K562 (cell line): ENCODE data around the gene LEPROT. TPM values are rescaled to one million over a fixed set of nuclear protein-coding genes. Genes with fewer than 3 reads are reported as not detected.

Source experiments
- ATF7 ChIP-seq: fragments of 450-650 bp; IDR thresholded peaks from 2 replicates; pipeline ENCODE4 v1.7.1; 2014; ENCODE audit warnings: mild to moderate bottlenecking, moderate library complexity
- FOXA3 ChIP-seq, 2 experiments: fragments of 450-650 bp in 1 of 2; sonication (generic) in 1 of 2; formaldehyde crosslinking; IDR thresholded peaks in 1 of 2; conservative IDR thresholded peaks in 1 of 2; 2 replicates each; pipeline versions ENCODE4 v1.4.0 to v1.8.0; 2020 to 2022; ENCODE audit warnings: mild to moderate bottlenecking in 2 of 2, missing genetic modification reagents in 1 of 2
- HDGF ChIP-seq: fragments of 450-650 bp; IDR thresholded peaks from 2 replicates; pipeline ENCODE4 v1.6.1; 2016
- HIVEP1 ChIP-seq: fragments of 250-450 bp; sonication (Bioruptor Pico); IDR thresholded peaks from 2 replicates; pipeline ENCODE4 v1.4.0; 2020; ENCODE audit warnings: mild to moderate bottlenecking
- IRF9 ChIP-seq: fragments of 450-650 bp; IDR thresholded peaks from 2 replicates; pipeline ENCODE4 v1.6.1; 2016; ENCODE audit warnings: missing biosample characterization, missing genetic modification characterization
- KLF6 ChIP-seq: fragments of 250-450 bp; sonication (Bioruptor Pico); IDR thresholded peaks from 2 replicates; pipeline ENCODE4 v1.4.0; 2020; ENCODE audit warnings: mild to moderate bottlenecking, moderate library complexity, borderline replicate concordance
- MITF ChIP-seq: IDR thresholded peaks from 2 replicates; pipeline ENCODE4 v1.6.1; 2014; ENCODE audit warnings: antibody characterized with exemption
- PYGO2 ChIP-seq: fragments of 450-650 bp; IDR thresholded peaks from 2 replicates; pipeline ENCODE4 v1.6.1; 2016; ENCODE audit warnings: mild to moderate bottlenecking, missing genetic modification characterization, moderate library complexity, missing compliant biosample characterization
- SRSF3 ChIP-seq: fragments of 200-400 bp; formaldehyde crosslinking; IDR thresholded peaks from 2 replicates; pipeline ENCODE4 v1.6.1; 2016; ENCODE audit warnings: mild to moderate bottlenecking, low read length, moderate library complexity; ENCODE audit not compliant: insufficient read depth
- STAT5B ChIP-seq: fragments of 250-450 bp; sonication (Bioruptor Pico); IDR thresholded peaks from 2 replicates; pipeline ENCODE4 v1.8.0; 2021; ENCODE audit warnings: mild to moderate bottlenecking, inconsistent platforms
- STAT6 ChIP-seq: sonication (generic); formaldehyde crosslinking; IDR thresholded peaks from 2 replicates; pipeline ENCODE4 v1.8.1; 2023; ENCODE audit warnings: mild to moderate bottlenecking, missing genetic modification reagents
- TFE3 ChIP-seq: fragments of 450-650 bp; formaldehyde crosslinking; IDR thresholded peaks from 2 replicates; pipeline ENCODE4 v1.4.0; 2020; ENCODE audit warnings: mild to moderate bottlenecking, mixed read lengths
- TSHZ1 ChIP-seq: fragments of 250-450 bp; sonication (Bioruptor Pico); IDR thresholded peaks from 2 replicates; pipeline ENCODE4 v1.4.0; 2020; ENCODE audit warnings: mild to moderate bottlenecking, moderate library complexity
- ZNF431 ChIP-seq: sonication (generic); formaldehyde crosslinking; IDR thresholded peaks from 2 replicates; pipeline ENCODE4 v1.8.0; 2022; ENCODE audit warnings: mild to moderate bottlenecking, missing genetic modification reagents
- ZNF655 ChIP-seq: fragments of 250-450 bp; sonication (Bioruptor Pico); IDR thresholded peaks from 2 replicates; pipeline ENCODE4 v1.5.0; 2021
- polyA plus RNA-seq, 8 experiments: library from polyadenylated mRNA; depleted of rRNA in 4 of 8; stranded (reverse) in 5 of 8; unstranded in 3 of 8; fragments of >200 nt; fragmentation: Nextera tagmentation in 2 of 8; fragmentation: Illumina TruSeq in 1 of 8; extraction: Ambion mirVana in 2 of 8; extraction: Trizol in 1 of 8; gene quantifications; 2 replicates each; pipeline versions ENCODE4 v1.2.1 to v1.2.3, GENCODE V29; 2011 to 2014; ENCODE audit warnings: inconsistent platforms in 1 of 8, missing spikeins in 1 of 8
- total RNA-seq, 7 experiments: library from RNA; depleted of rRNA in 6 of 7; stranded (reverse); fragments of >200 nt in 6 of 7; fragmentation: Illumina TruSeq in 2 of 7; extraction: Trizol in 2 of 7; gene quantifications; 2 replicates each; pipeline versions ENCODE4 v1.2.1 to v1.2.3, GENCODE V29; 2011 to 2021; ENCODE audit warnings: low replicate concordance in 1 of 7

The LEPROT gene
- total and polyA plus RNA-seq, 9 of the 15 experiments (the other 6 are each of a cell fraction or from before 2014, with no cell fraction given): 28.1 to 97.5 (median 45.8) TPM

GRCh38 chr1:65412256-65412983 is 8.0 kb upstream of the LEPROT start (continued):
- TF ChIP-seq STAT6 (CRISPR knock-in tag) (no peak), IRF9 (tag) (no peak), SRSF3 (no peak), FOXA3 (CRISPR knock-in tag; conservative IDR thresholded peaks at IDR 0.05 in 1 of 2, IDR thresholded peaks at IDR 0.05 in 1 of 2) (peak in 1 of 2 experiments; percentile 81; a peak in 2 of 4 replicates), ATF7 (peak; percentile 74), ZNF655 (CRISPR knock-in tag) (no peak), PYGO2 (tag) (peak; percentile 92), TFE3 (no peak), TSHZ1 (CRISPR knock-in tag) (no peak), STAT5B (CRISPR knock-in tag) (no peak), MITF (peak; percentile 65), ZNF431 (no peak), KLF6 (CRISPR knock-in tag) (peak; percentile 74; the same call in 1 of the 2 replicates), HDGF (no peak), HIVEP1 (CRISPR knock-in tag) (0 out of 2 replicates have a peak, but pooled peaks have one; percentile 59)
